Inferior parietal cortex (tissue), 1 donor: Measurements from ENCODE around the gene PTMA.
"Not testable (repeated sequence)": the region's sequence is repeated elsewhere in the genome, so short reads cannot be mapped to it uniquely, and the experiment has no call there.

ENCODE experiments used
- DNase-seq: peaks from one replicate; pipeline ENCODE4 v3.0.0-alpha.2; 2016; ENCODE audit errors: extremely low spot score

The PTMA gene

DNA sequence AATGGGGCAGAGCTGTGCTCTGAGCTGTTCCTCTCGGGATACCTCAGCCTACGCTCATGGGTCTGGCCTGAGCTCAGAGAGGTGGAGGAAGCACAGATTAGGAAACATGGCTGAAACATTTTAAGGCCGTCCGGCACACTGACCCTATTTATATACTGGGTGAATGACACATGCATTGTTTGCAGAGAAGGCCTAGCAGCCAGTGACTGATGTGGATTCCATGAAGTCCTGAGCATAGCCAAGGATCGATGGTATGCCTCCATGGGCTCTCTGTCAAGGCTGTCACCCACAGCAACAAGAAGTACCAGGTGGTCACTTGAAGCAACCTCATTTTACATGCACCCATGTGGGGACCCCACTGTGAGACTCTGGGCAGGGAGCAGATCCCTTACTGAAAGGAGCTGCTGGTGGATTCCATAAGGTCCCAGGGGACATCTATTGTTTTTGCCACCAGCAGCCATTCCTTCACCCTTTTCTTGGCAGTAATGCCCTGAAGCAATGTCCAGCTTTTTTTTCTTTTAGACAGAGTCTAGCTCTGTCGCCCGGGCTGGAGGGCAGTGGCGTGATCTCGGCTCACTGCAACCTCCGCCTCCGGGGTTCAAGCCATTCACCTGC lies 8.4 kb downstream of the PTMA start:
- no peak for DNase-seq

DNA sequence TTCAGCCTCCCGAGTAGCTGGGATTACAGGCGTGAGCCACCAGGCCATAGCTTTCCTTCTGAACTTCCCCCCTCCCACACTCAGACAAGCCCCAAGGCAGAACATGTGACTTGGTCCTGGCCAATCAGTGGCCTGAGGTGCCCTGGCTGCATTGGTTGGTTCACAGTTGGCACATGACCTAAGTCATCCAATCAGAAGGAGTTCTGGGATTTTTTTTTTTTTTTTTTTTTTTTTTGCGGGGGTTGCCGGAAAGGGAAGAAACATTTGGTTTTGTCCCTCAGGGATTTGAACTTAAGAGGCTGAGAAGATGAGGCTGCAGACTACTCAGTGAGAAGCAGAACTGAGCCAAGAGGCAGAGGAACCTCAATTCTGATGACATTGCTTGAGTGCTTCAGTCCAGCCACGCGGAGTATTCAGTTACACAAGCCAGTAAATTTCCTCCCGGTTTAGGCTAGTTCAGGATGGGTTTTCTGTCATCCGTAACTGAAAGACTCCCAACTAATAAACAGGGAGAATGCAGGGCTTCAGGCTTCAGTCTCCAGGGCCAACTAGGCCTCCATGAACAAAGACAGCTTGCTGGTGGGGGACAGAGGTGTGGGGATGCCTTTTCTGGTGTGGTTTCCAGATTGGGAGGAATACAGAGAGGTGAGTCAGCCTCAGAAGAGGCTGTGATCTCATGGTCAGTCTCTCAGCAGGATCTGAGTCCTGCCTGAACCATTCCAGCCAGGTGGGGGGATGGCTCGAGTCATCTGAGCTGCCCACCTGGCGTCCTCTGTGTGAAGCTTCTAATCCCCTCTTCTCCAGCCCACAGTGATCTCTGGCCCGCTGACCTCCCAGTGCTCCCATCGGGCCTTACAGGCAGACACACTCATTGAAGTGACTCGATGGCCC lies 9.2 kb downstream of the PTMA start:
- DNase-seq, result no peak

DNA sequence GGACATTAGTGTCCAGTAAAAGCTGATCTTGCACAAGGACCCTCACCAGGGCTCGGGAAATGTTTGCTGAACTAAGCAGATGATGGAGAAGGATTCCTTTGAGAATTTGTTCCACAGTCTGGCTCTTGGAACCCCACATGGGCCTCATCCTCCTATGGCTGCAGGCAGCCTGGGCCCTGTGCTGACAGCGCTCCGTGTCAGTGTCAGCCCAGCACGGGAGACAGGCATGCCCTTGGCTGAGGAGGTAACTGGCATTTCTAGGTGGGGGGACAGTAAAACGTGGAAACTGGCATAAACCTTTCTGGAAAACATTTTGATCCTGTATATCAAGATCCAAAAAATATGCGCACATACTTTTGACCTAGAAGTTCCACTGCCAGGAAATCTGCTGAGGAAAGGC lies 10.5 kb downstream of the PTMA start:
- DNase-seq, result no peak

DNA sequence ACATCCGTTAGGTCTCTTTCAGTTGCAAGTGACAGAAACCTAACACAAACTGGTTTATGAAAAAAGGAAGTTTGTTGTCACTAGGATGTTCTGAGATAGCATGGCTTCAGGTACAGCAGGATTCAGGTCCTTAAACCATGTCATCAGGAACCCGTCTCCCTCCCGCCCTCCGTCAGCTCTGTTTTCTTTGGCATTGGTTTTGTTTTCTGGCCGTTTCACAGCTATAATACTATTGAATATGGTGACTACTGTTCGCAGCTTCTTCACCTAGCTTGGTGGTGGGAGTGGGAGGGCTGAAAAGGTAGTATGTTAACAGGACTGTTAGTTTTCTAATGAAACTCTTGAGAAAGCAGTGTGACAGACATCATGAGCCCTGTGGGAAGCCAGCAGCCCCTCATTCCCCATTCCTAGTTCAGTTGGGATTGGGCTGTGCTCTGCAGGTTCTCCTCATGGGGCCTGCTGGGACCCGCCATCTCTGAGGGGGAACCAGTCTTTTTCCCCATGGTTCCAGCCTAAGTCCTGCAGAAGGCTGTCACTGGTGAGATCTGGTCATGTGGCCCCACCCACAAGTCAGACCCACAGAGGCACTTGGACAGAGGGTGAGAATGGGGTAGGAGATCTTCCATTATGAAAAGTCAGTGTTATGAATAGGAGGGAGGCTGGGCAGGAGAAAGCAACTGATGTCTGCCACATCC lies 12.1 kb downstream of the PTMA start:
- no peak for DNase-seq

DNA sequence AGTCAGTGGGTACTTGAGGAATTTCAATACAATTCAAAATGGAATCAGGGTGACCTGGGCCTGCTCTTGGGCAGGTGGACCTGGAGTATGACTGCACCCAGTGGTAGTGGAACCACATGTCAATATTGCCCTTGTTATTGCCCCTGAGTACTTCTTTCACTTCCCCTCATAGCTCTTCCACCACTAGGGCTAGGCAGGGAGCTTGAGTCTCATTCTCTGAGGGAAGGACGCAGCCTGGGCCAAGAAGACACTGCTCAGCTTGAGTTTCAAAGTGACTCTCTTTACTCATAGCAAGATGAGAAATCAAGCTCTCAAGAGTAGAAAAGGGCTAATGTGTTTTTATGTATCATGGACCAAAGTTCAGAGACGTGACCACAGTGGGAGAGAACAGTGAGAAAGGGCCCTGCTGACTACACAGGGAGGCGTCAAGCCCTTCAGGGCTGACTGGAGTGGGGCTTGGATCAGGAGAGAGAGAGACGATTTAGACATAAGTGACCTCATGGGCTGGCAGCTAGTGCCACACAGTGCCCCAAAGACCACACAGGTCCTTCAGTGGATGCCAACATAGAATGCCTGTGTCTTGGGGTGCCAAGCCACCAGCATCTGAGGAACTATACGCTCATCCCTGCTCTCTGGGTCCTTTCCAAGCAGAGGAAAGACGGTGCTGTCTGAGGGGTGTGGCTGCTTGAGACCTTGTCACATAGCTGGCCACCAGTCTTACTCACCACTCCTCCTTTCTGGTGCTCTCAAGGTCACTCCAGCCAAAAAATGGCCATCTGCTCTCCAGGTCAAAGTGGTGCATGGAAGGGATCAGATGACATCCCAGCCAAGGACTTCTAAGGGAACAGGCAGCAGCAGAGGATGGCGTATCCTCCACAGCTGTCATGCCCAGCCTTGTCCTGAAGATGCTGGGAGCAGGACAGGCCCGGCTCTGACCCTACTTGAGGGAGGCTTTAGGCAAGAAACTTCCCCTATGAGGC lies 13.0 kb downstream of the PTMA start:
- no peak for DNase-seq

DNA sequence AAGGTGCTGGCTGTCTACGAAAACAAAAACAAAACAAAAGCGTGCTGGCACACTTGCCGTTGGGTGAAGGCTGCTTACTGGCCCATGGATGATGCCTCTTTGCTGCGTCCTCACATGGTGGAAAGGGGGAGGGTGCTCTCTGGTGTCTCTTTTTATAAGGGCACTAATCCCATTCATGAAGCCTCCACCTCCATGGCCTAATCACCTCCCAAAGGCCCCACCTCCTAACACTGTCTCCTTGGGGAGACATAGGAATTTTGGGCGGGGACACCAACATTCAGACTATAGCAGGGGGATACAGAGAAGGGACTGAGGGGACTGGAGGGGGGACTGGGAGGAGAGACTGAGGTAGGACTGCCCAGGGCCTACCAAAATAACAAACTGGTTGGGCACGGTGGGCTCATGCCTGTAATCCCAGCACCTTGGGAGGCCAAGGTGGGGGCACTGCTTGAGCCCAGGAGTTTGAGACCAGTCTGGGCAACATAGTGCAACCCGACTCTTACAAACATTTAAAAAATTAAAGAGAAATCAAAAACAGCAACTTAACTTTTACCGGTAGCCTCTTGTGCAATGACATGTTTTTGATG lies 14.5 kb downstream of the PTMA start:
- no peak for DNase-seq

DNA sequence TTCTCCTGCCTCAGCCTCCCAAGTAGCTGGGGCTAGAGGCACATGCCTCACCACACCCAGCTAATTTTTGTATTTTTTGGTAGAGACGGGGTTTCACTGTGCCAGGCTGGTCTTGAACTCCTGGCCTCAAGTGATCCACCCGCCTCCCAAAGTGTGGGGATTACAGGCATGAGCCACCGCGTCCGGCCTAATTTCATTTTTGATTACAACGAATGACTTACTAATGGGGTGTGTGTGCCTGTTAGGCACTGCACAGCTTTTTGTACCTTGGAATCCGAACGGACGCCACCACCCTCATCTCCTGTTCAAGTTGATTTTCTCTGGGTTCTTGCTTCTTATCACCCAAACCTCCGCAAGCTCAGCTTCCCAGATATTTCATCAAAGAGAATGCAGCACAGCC lies 17.2 kb downstream of the PTMA start:
- no peak for DNase-seq

DNA sequence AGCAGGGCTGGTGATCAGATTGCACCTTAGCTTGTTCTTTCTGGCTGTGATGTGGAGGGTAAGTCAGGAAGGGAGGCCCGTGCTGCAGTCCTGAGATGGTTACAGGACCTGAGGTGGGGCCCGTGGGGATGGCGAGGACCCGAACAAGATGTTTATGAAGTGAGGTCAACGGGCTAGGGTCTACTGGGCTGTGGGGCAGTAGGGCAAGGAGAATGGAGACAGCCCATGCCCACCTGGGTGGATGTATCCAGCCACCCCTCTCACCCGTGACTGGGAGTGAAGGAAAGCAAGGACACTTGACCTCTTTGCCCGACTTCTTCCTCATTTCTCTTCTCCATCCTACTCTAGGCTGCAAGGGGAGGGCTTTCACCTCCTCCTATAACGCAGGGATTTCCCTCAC lies 18.0 kb downstream of the PTMA start:
- no peak for DNase-seq

DNA sequence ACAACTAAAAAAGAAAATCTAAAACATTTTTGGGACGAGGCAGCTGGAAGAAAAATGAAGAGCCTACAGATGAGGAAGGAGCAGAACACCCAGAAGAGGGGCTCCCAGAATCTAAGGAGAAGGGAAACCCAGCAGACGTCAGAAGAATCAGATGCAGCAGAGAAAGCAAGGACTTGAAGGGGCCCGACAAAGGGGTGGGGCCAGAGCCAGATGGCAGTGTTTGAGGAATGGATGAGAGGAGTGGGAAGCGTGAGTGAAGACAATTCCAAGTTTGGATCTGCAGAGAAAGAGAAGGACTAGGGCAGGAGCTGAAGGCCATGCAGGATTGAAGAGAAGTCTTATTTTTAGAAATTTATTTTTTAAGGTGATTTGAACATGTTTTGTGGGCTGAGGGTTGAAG lies 19.3 kb downstream of the PTMA start:
- no peak for DNase-seq

DNA sequence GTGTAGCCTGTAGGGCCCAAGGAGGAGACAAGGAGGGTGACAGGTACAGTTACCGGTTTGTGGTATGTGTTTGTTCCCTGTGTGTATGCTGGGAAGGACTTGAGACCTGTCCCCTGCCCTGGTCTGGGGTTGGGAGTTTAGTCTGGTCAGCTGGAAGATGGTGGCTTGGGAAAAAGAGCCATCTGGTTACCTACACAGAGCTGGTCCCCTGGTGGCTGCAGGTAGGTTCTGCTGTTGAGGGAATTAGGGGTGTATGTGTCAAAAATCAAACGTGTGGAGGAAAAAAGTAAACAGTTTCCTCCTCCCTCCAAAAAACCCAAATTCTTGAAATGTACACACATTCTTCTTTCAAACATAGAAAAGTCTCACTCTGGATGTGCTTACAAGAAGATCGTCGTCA lies 24.3 kb downstream of the PTMA start:
- no peak for DNase-seq

DNA sequence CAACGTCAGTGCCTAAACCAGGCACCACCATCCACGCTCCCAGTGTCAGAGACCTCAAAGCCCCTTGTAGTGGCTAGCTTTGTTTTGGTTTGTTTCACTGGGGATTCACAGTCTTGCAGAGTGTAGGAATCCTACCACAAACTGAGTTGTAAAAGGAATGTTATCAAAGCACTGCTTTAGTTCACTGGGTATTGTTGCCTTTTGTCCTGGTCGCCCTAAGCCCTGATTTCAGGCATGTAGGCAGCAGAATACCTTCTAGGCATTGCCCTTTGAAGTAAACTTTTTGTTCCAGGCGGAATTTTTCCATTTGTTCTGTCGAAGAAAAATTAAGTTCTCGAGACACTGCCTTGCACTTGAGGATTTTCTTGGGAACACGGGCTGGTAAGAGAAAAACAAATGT lies 29.4 kb downstream of the PTMA start:
- DNase-seq, result no peak

DNA sequence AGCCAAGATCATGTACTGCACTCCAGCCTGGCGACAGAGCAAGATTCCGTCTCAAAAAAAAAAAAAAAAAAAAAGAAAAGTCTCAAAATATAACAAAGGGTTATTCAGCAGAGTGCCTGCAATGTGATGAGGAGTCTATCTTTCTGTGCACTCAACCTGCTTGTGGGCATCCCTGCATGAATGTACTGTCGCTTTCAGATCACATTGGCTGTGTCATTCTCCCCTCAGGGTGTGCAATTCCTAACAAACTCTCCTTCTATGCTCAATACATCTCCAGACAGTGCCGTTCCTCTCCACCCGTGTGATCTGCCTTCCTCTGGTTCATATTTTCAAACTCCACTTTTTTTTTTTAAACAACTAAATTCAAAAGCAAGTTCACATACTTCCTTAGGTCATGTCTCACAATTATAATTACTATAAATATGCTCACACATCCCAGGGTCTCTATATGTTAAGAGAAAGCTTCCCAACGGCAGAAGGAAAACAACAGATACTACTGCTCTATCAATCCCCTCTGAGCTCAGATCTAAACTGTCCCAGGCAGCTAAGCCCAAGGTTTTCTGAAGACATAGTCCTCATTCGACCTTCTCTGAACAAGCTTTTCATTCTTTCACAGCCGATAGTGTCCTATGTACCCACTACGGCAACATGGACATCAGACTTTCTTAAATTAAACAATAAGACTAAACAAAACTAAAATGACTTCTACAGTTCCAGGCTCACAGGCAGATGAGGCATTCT lies 35.2 kb downstream of the PTMA start:
- no peak for DNase-seq

DNA sequence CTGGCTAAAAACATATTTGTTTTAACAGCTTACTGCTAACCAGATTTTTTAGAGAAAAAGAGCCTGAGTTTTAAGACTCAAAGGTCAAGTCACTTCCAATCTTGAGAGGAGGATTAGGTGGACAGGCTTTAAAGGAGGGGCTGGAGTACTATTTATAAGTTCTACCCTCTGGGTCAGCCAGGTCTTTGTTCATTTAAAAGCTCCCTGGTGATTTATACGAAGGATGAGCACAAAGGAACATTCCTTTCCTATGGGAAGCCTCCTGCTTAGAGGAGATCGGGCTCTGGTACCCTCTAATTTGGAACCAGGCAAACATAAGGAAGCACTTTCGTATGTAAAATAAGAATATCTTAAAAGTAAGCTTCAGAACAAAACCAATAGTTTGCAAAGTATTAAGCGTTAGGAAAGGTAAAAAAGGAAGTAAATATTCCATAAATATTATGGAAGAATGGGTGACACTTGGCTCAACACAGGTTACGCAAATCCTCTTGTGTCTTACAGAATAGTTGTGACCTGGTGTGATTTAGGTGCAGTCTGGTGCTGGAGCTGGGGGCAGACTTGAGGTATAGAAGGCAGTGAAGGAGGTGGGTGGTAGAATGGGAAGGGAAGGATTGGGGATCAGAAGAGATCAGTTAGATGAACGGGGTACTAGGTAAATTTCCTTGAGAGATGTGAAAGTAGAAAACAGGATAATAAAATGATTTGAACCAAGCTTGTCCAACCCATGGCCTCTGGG lies 37.1 kb downstream of the PTMA start:
- DNase-seq, result no peak

DNA sequence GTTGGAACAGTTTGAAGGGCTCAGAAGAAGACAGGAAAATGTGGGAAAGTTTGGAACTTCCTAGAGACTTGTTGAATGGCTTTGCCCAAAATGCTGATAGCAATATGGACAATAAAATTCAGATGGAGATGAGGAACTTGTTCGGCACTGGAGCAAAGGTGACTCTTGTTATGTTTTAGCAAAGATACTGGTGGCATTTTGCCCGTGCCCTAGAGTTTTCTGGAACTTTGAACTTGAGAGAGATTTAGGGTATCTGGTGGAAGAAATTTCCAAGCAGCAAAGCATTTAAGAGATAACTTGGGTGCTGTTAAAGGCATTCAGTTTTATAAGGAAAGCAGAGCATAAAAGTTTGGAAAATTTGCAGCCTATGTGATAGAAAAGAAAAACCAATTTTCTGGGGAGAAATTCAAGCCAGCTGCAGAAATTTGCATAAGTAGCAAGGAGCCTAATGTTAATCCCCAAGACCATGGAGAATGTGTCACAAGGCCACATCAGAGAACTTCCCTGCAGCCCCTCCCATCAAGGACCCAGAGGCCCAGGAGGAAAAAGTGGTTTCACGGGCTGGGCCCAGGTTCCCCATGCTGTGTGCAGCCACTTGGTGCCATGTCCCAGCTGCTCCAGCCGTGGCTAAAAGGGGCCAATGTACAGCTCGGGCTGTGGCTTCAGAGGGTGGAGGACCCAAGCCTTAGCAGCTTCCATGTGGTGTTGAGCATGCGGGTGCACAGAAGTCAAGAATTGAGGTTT lies 40.0 kb downstream of the PTMA start:
- not testable (repeated sequence) for DNase-seq

DNA sequence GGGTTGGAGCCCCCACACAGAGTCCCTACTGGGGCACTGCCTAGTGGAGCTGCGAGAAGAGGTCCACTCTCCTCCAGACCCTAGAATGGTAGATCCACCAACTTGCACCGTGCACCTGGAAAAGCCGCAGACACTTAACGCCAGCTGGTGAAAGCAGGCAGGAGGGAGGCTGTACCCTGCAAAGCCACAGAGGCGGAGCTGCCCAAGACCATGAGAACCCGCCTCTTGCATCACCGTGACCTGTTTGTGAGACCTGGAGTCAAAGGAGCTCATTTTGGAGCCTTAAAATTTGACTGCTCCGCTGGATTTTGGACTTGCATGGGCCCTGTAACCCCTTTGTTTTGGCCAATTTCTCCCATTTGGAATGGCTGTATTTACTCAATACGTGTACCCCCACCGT lies 40.7 kb downstream of the PTMA start:
- DNase-seq, result not testable (repeated sequence)

DNA sequence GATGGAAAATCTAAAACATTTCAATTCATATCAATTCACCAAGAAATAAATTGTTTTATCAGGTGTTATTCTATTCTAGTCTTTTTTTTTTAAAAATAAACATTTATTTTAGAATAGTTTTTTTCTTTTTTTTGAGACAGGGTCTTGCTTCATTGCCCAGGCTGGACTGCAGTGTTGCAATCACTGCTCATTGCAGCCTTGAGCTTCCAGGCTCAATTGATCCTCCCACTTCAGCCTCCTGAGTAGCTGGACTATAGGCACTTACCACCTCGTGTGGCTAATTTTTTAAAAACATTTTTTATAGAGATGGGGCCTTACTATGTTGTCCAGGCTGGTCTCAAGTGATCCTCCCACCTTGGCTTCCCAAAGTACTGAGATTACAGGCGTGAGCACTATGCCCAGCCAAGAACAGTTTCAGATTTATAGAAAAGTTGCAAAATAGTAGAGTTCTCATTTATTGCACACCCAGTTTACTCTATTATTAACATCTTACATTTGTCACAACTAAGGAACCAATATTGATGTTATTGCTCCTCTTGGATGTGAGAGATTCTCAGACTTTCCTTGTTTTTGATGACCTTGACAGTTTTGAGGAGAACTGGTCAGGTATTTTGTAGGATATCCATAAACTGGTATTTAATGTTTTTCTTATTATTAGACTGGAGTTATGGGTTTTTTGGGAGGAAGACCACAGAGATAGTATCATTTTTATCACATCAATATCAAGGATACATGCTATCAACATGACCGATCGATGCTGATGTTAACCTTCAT lies 42.9 kb downstream of the PTMA start:
- DNase-seq, result no peak

DNA sequence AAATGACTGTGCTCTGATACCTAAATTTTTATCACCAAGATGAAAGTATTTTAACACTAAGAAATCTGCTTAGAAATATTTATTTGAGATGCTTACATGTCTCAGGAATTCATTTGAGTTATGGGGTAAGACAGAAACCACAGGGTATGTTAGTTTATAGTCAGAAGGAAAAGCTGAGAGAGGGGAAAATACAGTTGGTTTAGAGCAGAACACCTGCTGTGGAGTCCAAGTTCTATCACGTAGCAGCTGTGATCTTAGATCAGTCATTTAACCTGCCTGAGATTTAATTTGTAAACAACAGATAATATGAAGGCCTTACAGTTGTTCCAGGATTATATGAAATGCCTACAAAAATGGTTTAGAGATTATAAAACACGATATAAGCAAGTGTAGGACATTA lies 43.7 kb downstream of the PTMA start:
- no peak for DNase-seq

DNA sequence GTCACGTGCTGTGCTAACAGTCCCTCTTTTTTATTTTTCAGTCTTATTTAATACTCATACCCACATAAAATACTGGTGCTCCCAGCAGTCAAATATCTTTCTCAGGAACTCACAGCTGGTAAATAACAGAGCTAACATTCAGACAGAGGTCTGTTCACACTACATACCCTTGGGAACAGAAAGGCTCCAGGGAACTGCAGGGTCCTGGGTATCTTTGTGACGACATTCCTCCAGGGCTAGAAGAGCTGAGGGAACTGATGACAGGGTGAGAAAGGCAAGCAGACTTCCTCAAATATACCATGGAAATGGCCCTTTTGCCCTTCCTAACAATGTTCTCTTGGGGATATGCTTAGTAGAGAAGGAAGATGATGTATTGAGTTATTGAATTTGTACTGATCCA lies 53.4 kb downstream of the PTMA start:
- DNase-seq, result no peak
